WTC11 (cell line): ENCODE data around the gene BDKRB2. TPM values are rescaled to one million over a fixed set of nuclear protein-coding genes. Genes with fewer than 3 reads are reported as not detected.

Experiments used
- ATAC-seq: fragments of 200-7000 bp; cut with Tn5 transposase; 2 replicates; pipeline ENCODE4 v1.10.0; 2021; ENCODE audit warnings: mild to moderate bottlenecking, moderate library complexity
- CTCF ChIA-PET: fragments of 300-600 bp; sonication (Branson Sonifier 250); formaldehyde crosslinking; loops from one replicate; lab custom pipeline; 2021; ENCODE audit warnings: antibody characterized with exemption; lab: Charles Lee
- POLR2A ChIA-PET: fragments of 350-600 bp; sonication (Branson Sonifier 250); formaldehyde crosslinking; loops from one replicate; lab custom pipeline; 2021; ENCODE audit warnings: antibody characterized with exemption; lab: Charles Lee
- DNase-seq: peaks from one replicate; pipeline ENCODE4 v3.0.0; 2021; ENCODE audit warnings: low spot score
- H3K27ac Mint-ChIP-seq: 2 replicates; pipeline ENCODE4 v1.8.0; 2021; ENCODE audit warnings: mixed read lengths
- H3K27me3 Mint-ChIP-seq: 2 replicates; pipeline ENCODE4 v1.8.0; 2021; ENCODE audit warnings: low read depth, mild to moderate bottlenecking, moderate library complexity, mixed read lengths
- H3K36me3 Mint-ChIP-seq: 2 replicates; pipeline ENCODE4 v1.8.0; 2021; ENCODE audit warnings: mixed read lengths
- H3K4me1 Mint-ChIP-seq: 2 replicates; pipeline ENCODE4 v1.8.0; 2022; ENCODE audit warnings: mixed read lengths
- H3K4me3 Mint-ChIP-seq: 2 replicates; pipeline ENCODE4 v1.8.0; 2021; ENCODE audit warnings: mild to moderate bottlenecking, moderate library complexity, mixed read lengths
- H3K9me3 Mint-ChIP-seq: 2 replicates; pipeline ENCODE4 v1.8.0; 2021; ENCODE audit warnings: mixed read lengths
- CREB1 ChIP-seq: sonication (generic); formaldehyde crosslinking; IDR thresholded peaks from 2 replicates; pipeline ENCODE4 v1.8.0; 2023; ENCODE audit warnings: mild to moderate bottlenecking, missing genetic modification reagents
- GABPB1 ChIP-seq: sonication (generic); formaldehyde crosslinking; IDR thresholded peaks from 2 replicates; pipeline ENCODE4 v1.8.1; 2023; ENCODE audit warnings: mild to moderate bottlenecking, missing genetic modification reagents
- MLX ChIP-seq: sonication (generic); formaldehyde crosslinking; IDR thresholded peaks from 2 replicates; pipeline ENCODE4 v1.8.1; 2023; ENCODE audit warnings: mild to moderate bottlenecking, missing genetic modification reagents, moderate library complexity
- MXD4 ChIP-seq: fragments of 250-450 bp; sonication (Bioruptor Pico); IDR thresholded peaks from 2 replicates; pipeline ENCODE4 v1.8.0; 2021; ENCODE audit warnings: mild to moderate bottlenecking, moderate library complexity, borderline replicate concordance
- NR2C2 ChIP-seq: sonication (generic); formaldehyde crosslinking; IDR thresholded peaks from 2 replicates; pipeline ENCODE4 v1.8.0; 2022; ENCODE audit warnings: mild to moderate bottlenecking, missing genetic modification reagents
- SMAD4 ChIP-seq: sonication (generic); formaldehyde crosslinking; IDR thresholded peaks from 2 replicates; pipeline ENCODE4 v1.8.0; 2022; ENCODE audit warnings: mild to moderate bottlenecking, missing genetic modification reagents
- SP1 ChIP-seq: sonication (generic); formaldehyde crosslinking; conservative IDR thresholded peaks from 2 replicates; pipeline ENCODE4 v1.8.1; 2022; ENCODE audit warnings: missing genetic modification reagents
- TCF7 ChIP-seq: sonication (generic); formaldehyde crosslinking; IDR thresholded peaks from 2 replicates; pipeline ENCODE4 v1.8.0; 2022; ENCODE audit warnings: mild to moderate bottlenecking, low read depth, missing genetic modification reagents, moderate library complexity
- TEAD1 ChIP-seq: sonication (generic); formaldehyde crosslinking; IDR thresholded peaks from 2 replicates; pipeline ENCODE4 v1.8.0; 2022; ENCODE audit warnings: mild to moderate bottlenecking, missing genetic modification reagents
- ZNF121 ChIP-seq: sonication (generic); formaldehyde crosslinking; IDR thresholded peaks from 2 replicates; pipeline ENCODE4 v1.8.0; 2023; ENCODE audit warnings: missing genetic modification reagents
- ZNF263 ChIP-seq: sonication (generic); formaldehyde crosslinking; IDR thresholded peaks from 2 replicates; pipeline ENCODE4 v1.8.1; 2022; ENCODE audit warnings: low read depth, mild to moderate bottlenecking, moderate library complexity, missing genetic modification reagents
- ZSCAN18 ChIP-seq: fragments of 250-450 bp; sonication (Bioruptor Pico); IDR thresholded peaks from 2 replicates; pipeline ENCODE4 v2.1.2; 2022; ENCODE audit warnings: mild to moderate bottlenecking, moderate library complexity
- total RNA-seq: library from RNA; stranded (reverse); gene quantifications from 3 replicates; pipeline ENCODE4 v1.2.3, GENCODE V29; 2021
- TF ChIP-seq, protein P1 (sequence below): sonication (generic); formaldehyde crosslinking; conservative IDR thresholded peaks from 2 replicates; pipeline ENCODE4 v1.8.1; 2023; ENCODE audit warnings: mild to moderate bottlenecking, low read depth, missing genetic modification reagents, moderate library complexity
- TF ChIP-seq, protein P2 (sequence below): fragments of 250-450 bp; sonication (Bioruptor Pico); IDR thresholded peaks from 2 replicates; pipeline ENCODE4 v1.9.0; 2021; ENCODE audit warnings: mild to moderate bottlenecking, borderline replicate concordance
- TF ChIP-seq, protein P3 (sequence below): sonication (generic); formaldehyde crosslinking; IDR thresholded peaks from 2 replicates; pipeline ENCODE4 v1.8.1; 2022; ENCODE audit warnings: missing genetic modification reagents, borderline replicate concordance
- TF ChIP-seq, protein P4 (sequence below): sonication (generic); formaldehyde crosslinking; IDR thresholded peaks from 2 replicates; pipeline ENCODE4 v1.8.0; 2023; ENCODE audit warnings: missing genetic modification reagents

BDKRB2 gene
- total RNA-seq, 1 experiment from 2014 or later = 0.17 TPM

DNA sequence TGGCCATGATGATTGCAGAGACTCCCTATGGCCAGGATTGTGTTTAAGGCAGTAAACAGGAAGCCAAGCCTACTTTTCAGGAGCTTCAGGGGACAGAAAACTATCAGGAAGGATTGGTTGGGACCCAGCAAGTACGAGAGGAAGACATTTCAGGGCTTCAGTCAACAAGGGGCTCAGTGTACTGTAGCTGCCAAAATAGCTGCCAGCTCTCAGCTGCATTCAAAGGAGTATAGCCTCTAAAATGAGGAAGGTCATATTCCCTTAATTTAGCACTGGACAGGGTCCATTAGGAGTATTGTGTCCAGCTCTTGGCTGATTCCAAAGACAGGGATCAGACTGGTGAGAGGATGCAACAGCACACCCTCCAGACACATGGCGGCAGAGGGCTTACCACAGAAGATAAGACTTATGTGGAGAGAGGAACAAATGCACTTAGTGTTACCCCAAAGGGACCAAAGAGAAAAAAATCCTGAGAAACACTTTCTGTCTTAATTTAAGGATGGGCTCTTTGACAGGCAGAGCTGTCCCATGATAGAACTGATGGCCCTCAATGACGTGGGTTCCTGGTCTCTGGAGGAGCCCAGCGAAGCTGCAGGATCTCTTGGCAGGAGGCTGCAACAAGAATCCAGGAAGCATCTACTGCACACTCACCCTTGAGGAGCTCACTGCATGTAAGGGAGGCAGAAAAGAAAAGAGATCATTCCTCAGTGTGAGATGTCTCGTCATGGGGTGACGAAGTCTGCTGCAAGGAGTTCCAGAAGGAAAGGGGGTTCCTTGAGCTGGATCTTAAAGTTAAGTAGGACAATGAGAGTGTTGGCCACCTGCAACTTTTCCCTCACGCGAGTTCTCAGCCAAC lies 66.2 kb downstream of the BDKRB2 start (continued):
- TF ChIP-seq, protein P1, sequence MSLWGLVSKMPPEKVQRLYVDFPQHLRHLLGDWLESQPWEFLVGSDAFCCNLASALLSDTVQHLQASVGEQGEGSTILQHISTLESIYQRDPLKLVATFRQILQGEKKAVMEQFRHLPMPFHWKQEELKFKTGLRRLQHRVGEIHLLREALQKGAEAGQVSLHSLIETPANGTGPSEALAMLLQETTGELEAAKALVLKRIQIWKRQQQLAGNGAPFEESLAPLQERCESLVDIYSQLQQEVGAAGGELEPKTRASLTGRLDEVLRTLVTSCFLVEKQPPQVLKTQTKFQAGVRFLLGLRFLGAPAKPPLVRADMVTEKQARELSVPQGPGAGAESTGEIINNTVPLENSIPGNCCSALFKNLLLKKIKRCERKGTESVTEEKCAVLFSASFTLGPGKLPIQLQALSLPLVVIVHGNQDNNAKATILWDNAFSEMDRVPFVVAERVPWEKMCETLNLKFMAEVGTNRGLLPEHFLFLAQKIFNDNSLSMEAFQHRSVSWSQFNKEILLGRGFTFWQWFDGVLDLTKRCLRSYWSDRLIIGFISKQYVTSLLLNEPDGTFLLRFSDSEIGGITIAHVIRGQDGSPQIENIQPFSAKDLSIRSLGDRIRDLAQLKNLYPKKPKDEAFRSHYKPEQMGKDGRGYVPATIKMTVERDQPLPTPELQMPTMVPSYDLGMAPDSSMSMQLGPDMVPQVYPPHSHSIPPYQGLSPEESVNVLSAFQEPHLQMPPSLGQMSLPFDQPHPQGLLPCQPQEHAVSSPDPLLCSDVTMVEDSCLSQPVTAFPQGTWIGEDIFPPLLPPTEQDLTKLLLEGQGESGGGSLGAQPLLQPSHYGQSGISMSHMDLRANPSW = no peak
- no peak for TF ChIP-seq TCF7 (CRISPR knock-in tag)

DNA sequence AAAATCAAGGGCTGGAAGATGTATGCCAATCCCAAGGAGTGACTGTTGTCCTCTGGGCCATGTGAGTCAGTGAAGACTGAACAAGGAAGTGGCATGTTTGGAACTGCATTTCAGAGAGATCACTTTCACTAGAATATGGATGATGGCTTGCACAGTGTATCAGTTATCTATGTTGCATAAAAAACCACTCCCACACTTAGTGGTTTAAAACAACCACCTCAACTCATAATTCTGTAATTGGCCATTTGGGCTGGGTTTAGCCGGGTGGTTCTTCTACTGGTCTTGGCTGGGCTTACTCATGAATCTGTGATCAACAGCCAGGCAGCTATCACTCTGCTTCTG lies 66.8 kb downstream of the BDKRB2 start:
- POLR2A ChIA-PET = no interaction called here
- no peak for ATAC-seq

GRCh38 chr14:96272777-96273473 lies 68.3 kb downstream of the BDKRB2 start:
- ChIA-PET POLR2A (no interaction called here), CTCF (interaction anchor here (3.5 to 7.6 kb wide), 2 partner anchors 172 to 174 kb away, joined by 14 to 94 read pairs; no protein-coding TSS in a partner anchor)
- Mint-ChIP-seq H3K4me1 (peaks cover 18% of the 10 kb centered on the region), H3K27ac (no peak overlapping the region), H3K36me3 (peaks cover 14% of the 10 kb centered on the region), H3K27me3 (no peaks in the 10 kb centered on the region; the same call in 1 of the 2 replicates), H3K4me3 (no peak overlapping the region), H3K9me3 (peaks cover 27% of the 10 kb centered on the region)
- no peak for TF ChIP-seq ZSCAN18 (CRISPR knock-in tag)
- no peak for TF ChIP-seq MXD4 (CRISPR knock-in tag)
- TF ChIP-seq, protein P2, sequence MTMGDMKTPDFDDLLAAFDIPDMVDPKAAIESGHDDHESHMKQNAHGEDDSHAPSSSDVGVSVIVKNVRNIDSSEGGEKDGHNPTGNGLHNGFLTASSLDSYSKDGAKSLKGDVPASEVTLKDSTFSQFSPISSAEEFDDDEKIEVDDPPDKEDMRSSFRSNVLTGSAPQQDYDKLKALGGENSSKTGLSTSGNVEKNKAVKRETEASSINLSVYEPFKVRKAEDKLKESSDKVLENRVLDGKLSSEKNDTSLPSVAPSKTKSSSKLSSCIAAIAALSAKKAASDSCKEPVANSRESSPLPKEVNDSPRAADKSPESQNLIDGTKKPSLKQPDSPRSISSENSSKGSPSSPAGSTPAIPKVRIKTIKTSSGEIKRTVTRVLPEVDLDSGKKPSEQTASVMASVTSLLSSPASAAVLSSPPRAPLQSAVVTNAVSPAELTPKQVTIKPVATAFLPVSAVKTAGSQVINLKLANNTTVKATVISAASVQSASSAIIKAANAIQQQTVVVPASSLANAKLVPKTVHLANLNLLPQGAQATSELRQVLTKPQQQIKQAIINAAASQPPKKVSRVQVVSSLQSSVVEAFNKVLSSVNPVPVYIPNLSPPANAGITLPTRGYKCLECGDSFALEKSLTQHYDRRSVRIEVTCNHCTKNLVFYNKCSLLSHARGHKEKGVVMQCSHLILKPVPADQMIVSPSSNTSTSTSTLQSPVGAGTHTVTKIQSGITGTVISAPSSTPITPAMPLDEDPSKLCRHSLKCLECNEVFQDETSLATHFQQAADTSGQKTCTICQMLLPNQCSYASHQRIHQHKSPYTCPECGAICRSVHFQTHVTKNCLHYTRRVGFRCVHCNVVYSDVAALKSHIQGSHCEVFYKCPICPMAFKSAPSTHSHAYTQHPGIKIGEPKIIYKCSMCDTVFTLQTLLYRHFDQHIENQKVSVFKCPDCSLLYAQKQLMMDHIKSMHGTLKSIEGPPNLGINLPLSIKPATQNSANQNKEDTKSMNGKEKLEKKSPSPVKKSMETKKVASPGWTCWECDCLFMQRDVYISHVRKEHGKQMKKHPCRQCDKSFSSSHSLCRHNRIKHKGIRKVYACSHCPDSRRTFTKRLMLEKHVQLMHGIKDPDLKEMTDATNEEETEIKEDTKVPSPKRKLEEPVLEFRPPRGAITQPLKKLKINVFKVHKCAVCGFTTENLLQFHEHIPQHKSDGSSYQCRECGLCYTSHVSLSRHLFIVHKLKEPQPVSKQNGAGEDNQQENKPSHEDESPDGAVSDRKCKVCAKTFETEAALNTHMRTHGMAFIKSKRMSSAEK (CRISPR knock-in tag) = no peak
- no peak for TF ChIP-seq GABPB1 (CRISPR knock-in tag)
- TF ChIP-seq, protein P3, sequence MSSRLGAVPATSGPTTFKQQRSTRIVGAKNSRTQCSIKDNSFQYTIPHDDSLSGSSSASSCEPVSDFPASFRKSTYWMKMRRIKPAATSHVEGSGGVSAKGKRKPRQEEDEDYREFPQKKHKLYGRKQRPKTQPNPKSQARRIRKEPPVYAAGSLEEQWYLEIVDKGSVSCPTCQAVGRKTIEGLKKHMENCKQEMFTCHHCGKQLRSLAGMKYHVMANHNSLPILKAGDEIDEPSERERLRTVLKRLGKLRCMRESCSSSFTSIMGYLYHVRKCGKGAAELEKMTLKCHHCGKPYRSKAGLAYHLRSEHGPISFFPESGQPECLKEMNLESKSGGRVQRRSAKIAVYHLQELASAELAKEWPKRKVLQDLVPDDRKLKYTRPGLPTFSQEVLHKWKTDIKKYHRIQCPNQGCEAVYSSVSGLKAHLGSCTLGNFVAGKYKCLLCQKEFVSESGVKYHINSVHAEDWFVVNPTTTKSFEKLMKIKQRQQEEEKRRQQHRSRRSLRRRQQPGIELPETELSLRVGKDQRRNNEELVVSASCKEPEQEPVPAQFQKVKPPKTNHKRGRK (CRISPR knock-in tag) = no peak
- TF ChIP-seq NR2C2 (CRISPR knock-in tag) = no peak
- no peak for TF ChIP-seq SP1 (CRISPR knock-in tag)
- TF ChIP-seq ZNF121 = no peak
- TF ChIP-seq, protein P4, sequence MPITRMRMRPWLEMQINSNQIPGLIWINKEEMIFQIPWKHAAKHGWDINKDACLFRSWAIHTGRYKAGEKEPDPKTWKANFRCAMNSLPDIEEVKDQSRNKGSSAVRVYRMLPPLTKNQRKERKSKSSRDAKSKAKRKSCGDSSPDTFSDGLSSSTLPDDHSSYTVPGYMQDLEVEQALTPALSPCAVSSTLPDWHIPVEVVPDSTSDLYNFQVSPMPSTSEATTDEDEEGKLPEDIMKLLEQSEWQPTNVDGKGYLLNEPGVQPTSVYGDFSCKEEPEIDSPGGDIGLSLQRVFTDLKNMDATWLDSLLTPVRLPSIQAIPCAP (CRISPR knock-in tag) = no peak
- TF ChIP-seq CREB1 (CRISPR knock-in tag) = no peak
- TF ChIP-seq ZNF263 (CRISPR knock-in tag) = no peak
- DNase-seq (no peak), ATAC-seq (no peak)

More for the DNA sequence above, 66.8 kb downstream of the BDKRB2 start:
- Mint-ChIP-seq H3K27ac (no peak overlapping the region), H3K4me3 (no peak overlapping the region), H3K4me1 (peaks cover 11% of the 10 kb centered on the region), H3K9me3 (peaks cover 21% of the 10 kb centered on the region), H3K27me3 (no peaks in the 10 kb centered on the region), H3K36me3 (peaks cover 10% of the 10 kb centered on the region)
- TF ChIP-seq TEAD1 (CRISPR knock-in tag) (no peak), MLX (CRISPR knock-in tag) (no peak), SMAD4 (CRISPR knock-in tag) (no peak)
- CTCF ChIA-PET = interaction anchor here (7.6 kb wide), 1 partner anchor 171 kb away, joined by 94 read pairs; no protein-coding TSS in a partner anchor
- DNase-seq = no peak
